ENCODE measurements around the gene KRTAP4-3.

DNA sequence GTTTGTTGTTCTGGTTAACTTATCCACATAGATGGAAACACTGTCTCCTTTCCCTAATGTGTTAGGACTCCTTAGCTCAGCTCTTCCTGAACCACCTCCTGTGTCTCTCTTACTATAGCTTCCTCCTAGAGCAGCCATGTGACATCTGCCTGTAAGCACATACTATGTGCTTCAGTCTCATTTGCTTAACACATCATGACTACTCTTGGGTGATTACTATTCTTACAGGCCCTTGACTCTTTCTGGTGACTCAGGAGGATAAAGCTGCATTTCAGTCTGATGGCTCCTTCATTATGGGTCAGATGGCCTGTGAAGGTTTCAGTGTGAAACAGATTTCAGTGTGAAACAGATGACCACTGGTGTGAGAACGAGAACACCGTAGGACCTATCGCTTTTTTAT lies 10.3 kb upstream of the KRTAP4-3 start:
- TF ChIP-seq EZH2 (IDR thresholded peaks at IDR 0.05): no peak
- no peak for TF ChIP-seq POLR2AphosphoS5 (IDR thresholded peaks at IDR 0.05; ENCODE audit: borderline replicate concordance, low read depth, low read length)
- no peak for TF ChIP-seq FOXP2 (optimal IDR thresholded peaks at IDR 0.05; ENCODE audit: control extremely low read depth, extremely low read length, insufficient read depth)
